ENCODE results near the gene ZP1.

Gene ZP1

GRCh38 chr11:60912223-60912850 is 45.0 kb downstream of the ZP1 start:
- no peak for DNase-seq (ENCODE audit: low spot score)
- TF ChIP-seq CTCF (IDR thresholded peaks at IDR 0.05; ENCODE audit: extremely low read depth, missing control alignments) = no peak

GRCh38 chr11:60912851-60913528 is 45.6 kb downstream of the ZP1 start:
- no peak for DNase-seq (ENCODE audit: low spot score)
- TF ChIP-seq CTCF (IDR thresholded peaks at IDR 0.05; ENCODE audit: extremely low read depth, missing control alignments) = no peak

- TF ChIP-seq CTCF (IDR thresholded peaks at IDR 0.05; ENCODE audit: extremely low read depth, missing control alignments) = no peak
- DNase-seq (ENCODE audit: low spot score) = peak; percentile 93
These were observed 46.7 kb downstream of the ZP1 start, which contains the start of gene TMEM109 for GRCh38 chr11:60913793-60914632. TMEM109 (plus strand) TSS chr11:60914158; CDS start chr11:60919694, 5,536 bp downstream.

GRCh38 chr11:60914633-60915247 is 47.4 kb downstream of the ZP1 start:
- TF ChIP-seq CTCF (IDR thresholded peaks at IDR 0.05; ENCODE audit: extremely low read depth, missing control alignments) = no peak
- DNase-seq (ENCODE audit: low spot score) = peak; percentile 52

- TF ChIP-seq CTCF (IDR thresholded peaks at IDR 0.05; ENCODE audit: extremely low read depth, missing control alignments) = peak; percentile 51
These were observed 48.0 kb downstream of the ZP1 start for GRCh38 chr11:60915248-60915914.

DNA sequence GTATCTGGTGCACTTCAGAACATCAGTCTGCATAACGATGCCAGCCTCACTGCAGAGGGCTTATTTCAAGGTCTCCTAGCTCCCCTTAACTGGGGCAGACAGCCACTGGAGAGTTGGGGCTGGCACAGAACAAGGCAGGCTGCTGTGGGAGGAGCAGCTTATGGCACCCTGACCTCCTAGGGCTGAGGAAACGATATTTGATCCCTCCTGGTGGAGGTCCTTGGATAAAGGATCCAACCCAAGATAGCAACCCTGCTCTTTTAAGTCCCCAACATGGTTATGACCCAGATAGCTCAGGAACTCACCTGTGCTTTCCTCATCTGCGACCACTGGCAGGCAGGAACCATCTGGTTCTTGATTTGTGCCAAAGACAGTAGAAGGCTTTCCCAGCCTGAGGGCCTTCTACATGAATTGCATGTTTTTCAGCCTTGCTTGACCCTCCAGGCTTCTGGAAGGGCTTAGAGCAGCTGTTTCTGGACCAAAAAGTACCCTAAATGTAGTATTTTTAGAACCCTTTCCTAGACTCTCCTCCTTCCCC is 49.4 kb downstream of the ZP1 start:
- TF ChIP-seq CTCF (IDR thresholded peaks at IDR 0.05; ENCODE audit: extremely low read depth, missing control alignments) = no peak
- no peak for DNase-seq (ENCODE audit: low spot score)

More at GRCh38 chr11:60915248-60915914, 48.0 kb downstream of the ZP1 start:
- DNase-seq (ENCODE audit: low spot score) = peak; percentile 87

Data from GM20000 (cell line).